A549 (cell line): ENCODE results near the gene DARS1.

Experiments
- BHLHE40 ChIP-seq: IDR thresholded peaks from 2 replicates; pipeline ENCODE4 v1.6.1; 2012; ENCODE audit warnings: low read depth, low read length, inconsistent platforms
- CEBPB ChIP-seq, 2 experiments: fragments of >200 bp in 1 of 2; sonication (Bioruptor Twin) in 1 of 2; formaldehyde crosslinking in 1 of 2; IDR thresholded peaks; 2 replicates each; pipeline ENCODE4 v1.6.1; 2012 to 2016
- CHD2 ChIP-seq: fragments of 150-350 bp; IDR thresholded peaks from 2 replicates; pipeline ENCODE4 v1.6.1; 2014; ENCODE audit warnings: low read length; ENCODE audit not compliant: partially characterized antibody
- EP300 ChIP-seq, 2 experiments: fragments of >200 bp; sonication (Bioruptor Twin); formaldehyde crosslinking; IDR thresholded peaks; 2 replicates in 1 of 2; 3 replicates in 1 of 2; pipeline ENCODE4 v1.6.1; 2016 to 2017
- FOSL2 ChIP-seq, 2 experiments: fragments of 450-650 bp in 1 of 2; fragments of >200 bp in 1 of 2; sonication (Bioruptor Twin) in 1 of 2; formaldehyde crosslinking; IDR thresholded peaks; 2 replicates each; pipeline versions ENCODE4 v1.5.0 to v1.6.1; 2016 to 2020; ENCODE audit warnings: mild to moderate bottlenecking in 1 of 2, moderate library complexity in 1 of 2
- JUN ChIP-seq, 2 experiments: fragments of >200 bp; sonication (Bioruptor Twin); formaldehyde crosslinking; IDR thresholded peaks; 2 replicates in 1 of 2; 3 replicates in 1 of 2; pipeline ENCODE4 v1.6.1; 2016 to 2017
- MAFK ChIP-seq: fragments of 450-650 bp; IDR thresholded peaks from 2 replicates; pipeline ENCODE4 v1.6.1; 2014; ENCODE audit not compliant: partially characterized antibody
- MYC ChIP-seq: IDR thresholded peaks from 2 replicates; pipeline ENCODE4 v1.6.1; 2012; ENCODE audit warnings: mild to moderate bottlenecking, inconsistent platforms, low read length, improper control_type of control experiment, borderline replicate concordance
- POLR2AphosphoS2 ChIP-seq: conservative IDR thresholded peaks from 2 replicates; pipeline ENCODE4 v1.6.1; 2012; ENCODE audit warnings: low read length, improper control_type of control experiment, inconsistent platforms
- RAD21 ChIP-seq, 2 experiments: fragments of >200 bp in 1 of 2; sonication (Bioruptor Twin) in 1 of 2; formaldehyde crosslinking in 1 of 2; IDR thresholded peaks in 1 of 2; conservative IDR thresholded peaks in 1 of 2; 2 replicates in 1 of 2; 3 replicates in 1 of 2; pipeline ENCODE4 v1.6.1; 2012 to 2018; ENCODE audit warnings: inconsistent platforms in 1 of 2
- TF ChIP-seq, protein P1 (sequence below): fragments of >200 bp; sonication (Bioruptor Twin); formaldehyde crosslinking; IDR thresholded peaks from 3 replicates; pipeline ENCODE4 v1.5.1; 2016
- TF ChIP-seq, protein P2 (sequence below): fragments of 150-350 bp; IDR thresholded peaks from 2 replicates; pipeline ENCODE4 v1.6.1; 2014; ENCODE audit warnings: low read depth, mild to moderate bottlenecking, low read length
- TF ChIP-seq, protein P3 (sequence below): fragments of 250-450 bp; sonication (Bioruptor Pico); IDR thresholded peaks from 2 replicates; pipeline ENCODE4 v1.5.0; 2020; ENCODE audit warnings: low read depth, mild to moderate bottlenecking, moderate library complexity

DNA sequence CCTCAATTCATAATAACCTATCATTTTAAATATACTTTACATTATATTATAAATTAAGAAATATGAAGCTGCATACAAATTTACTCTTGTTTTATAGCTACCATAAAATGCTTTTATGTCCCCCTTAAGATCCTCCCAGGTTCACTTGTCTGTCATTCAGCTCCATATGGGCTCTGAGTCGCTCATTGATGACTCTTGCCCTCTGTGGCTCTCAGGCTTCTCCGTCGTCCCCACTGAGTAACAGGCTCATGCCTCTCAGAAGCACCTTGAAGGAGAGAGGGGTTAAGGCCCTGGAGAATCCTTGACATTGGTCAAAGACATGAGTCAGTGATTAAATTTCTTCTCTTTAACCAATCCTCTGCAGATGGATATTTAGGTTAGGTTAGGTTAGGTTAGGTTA is 103.0 kb downstream of the DARS1 start:
- TF ChIP-seq, protein P1, sequence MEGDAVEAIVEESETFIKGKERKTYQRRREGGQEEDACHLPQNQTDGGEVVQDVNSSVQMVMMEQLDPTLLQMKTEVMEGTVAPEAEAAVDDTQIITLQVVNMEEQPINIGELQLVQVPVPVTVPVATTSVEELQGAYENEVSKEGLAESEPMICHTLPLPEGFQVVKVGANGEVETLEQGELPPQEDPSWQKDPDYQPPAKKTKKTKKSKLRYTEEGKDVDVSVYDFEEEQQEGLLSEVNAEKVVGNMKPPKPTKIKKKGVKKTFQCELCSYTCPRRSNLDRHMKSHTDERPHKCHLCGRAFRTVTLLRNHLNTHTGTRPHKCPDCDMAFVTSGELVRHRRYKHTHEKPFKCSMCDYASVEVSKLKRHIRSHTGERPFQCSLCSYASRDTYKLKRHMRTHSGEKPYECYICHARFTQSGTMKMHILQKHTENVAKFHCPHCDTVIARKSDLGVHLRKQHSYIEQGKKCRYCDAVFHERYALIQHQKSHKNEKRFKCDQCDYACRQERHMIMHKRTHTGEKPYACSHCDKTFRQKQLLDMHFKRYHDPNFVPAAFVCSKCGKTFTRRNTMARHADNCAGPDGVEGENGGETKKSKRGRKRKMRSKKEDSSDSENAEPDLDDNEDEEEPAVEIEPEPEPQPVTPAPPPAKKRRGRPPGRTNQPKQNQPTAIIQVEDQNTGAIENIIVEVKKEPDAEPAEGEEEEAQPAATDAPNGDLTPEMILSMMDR = no peak
- TF ChIP-seq MYC (no peak), EP300 (IDR thresholded peaks at IDR 0.05) (no peak), BHLHE40 (no peak), RAD21 (conservative IDR thresholded peaks at IDR 0.05 in 1 of 2, IDR thresholded peaks at IDR 0.05 in 1 of 2) (no peak), POLR2AphosphoS2 (no peak), CHD2 (no peak), FOSL2 (IDR thresholded peaks at IDR 0.05) (no peak), FOSL2 (CRISPR knock-in tag; IDR thresholded peaks at IDR 0.05) (no peak), MAFK (no peak), CEBPB (IDR thresholded peaks at IDR 0.05) (no peak), JUN (IDR thresholded peaks at IDR 0.05) (no peak)
- TF ChIP-seq, protein P2, sequence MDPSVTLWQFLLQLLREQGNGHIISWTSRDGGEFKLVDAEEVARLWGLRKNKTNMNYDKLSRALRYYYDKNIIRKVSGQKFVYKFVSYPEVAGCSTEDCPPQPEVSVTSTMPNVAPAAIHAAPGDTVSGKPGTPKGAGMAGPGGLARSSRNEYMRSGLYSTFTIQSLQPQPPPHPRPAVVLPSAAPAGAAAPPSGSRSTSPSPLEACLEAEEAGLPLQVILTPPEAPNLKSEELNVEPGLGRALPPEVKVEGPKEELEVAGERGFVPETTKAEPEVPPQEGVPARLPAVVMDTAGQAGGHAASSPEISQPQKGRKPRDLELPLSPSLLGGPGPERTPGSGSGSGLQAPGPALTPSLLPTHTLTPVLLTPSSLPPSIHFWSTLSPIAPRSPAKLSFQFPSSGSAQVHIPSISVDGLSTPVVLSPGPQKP = no peak
- TF ChIP-seq, protein P3, sequence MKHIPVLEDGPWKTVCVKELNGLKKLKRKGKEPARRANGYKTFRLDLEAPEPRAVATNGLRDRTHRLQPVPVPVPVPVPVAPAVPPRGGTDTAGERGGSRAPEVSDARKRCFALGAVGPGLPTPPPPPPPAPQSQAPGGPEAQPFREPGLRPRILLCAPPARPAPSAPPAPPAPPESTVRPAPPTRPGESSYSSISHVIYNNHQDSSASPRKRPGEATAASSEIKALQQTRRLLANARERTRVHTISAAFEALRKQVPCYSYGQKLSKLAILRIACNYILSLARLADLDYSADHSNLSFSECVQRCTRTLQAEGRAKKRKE (CRISPR knock-in tag) = no peak
